ENCODE data around the gene FAR1.
"Not testable (repeated sequence)": the region's sequence is repeated elsewhere in the genome, so short reads cannot be mapped to it uniquely, and the experiment has no call there.

FAR1 gene

DNA sequence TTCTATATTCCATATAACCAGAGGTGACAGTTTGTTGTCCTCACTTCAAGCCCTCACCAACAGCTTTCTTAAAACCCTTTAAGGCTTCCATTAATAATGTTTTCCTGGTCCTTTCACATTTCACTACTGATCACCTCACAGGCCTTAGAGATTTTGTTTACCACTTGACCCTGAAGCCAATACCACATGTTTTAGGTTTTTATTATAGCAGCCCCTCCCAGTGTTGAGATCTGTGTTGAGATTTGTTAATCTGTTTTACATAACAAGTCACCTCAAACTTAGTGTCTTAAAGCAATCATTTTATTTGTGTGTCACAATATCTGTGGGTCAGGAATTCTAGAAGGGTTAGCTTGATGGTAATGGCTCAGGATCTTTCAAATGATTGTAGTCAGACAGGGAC, 49.9 kb downstream of the FAR1 start:
- no peak for DNase-seq

DNA sequence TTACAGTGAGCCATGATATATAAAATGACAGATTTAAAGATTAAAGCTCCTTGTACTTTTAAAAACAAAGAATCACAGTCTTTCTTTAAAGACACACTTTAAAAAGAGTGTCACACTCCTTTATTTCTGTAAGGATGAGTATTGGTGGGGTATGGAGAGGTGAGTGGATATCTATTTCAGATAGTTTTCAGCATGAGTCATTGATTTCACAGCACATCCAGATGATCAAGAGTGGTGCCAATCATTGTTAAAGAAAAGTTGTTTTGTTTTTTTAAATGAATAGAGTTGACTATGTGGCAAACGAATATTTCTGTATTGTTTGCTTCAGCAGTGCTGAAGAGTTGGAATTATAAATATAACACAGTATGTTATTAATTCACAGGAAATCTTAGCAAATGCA, 52.5 kb downstream of the FAR1 start:
- no peak for DNase-seq

- no peak for DNase-seq
These were observed 53.3 kb downstream of the FAR1 start for GRCh38 chr11:13721760-13722159.

DNA sequence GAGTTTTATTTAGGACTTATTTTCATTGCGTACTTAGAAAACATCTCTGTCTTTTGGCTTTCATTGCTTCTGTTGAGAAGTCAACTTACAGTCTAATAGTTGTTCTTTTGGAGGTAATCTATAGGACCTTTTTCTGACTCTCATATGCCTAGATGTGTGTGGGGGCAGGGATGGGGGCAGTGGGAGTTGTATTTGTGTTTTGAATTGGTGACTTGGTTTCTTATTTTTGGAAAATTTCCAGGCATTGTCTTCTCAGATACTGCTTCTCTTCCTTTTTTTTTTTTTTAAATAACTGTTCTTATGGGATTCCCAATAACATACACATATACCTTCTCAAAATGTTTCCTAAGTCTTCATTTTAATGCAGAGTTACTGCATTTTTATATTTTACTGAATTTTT, 58.0 kb downstream of the FAR1 start:
- DNase-seq, result no peak

DNA sequence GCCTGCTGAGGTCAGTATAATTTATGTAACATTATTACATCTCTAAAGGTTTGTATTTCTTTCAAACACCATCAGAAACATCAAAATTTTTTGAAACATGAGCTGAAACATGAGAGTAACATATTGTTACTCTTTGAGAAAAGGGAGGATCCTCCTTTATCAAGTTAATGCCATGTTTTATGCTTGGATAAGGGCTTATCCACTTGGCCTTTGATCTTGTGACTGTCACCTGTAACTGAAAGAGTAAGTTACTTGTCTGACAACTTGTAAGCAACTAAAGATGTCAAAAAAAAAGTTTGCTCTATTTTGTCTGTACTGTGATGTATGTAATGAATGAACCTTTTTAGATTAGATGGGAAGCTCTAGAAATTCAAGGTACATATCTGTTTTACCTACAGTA, 59.6 kb downstream of the FAR1 start:
- no peak for DNase-seq

- no peak for DNase-seq
These were observed 66.1 kb downstream of the FAR1 start for GRCh38 chr11:13734530-13734929.

GRCh38 chr11:13745165-13745564, 76.7 kb downstream of the FAR1 start:
- DNase-seq, result no peak

- DNase-seq, result not testable (repeated sequence)
These were observed 84.8 kb downstream of the FAR1 start for GRCh38 chr11:13753316-13753715.

GRCh38 chr11:13759050-13759449, 90.6 kb downstream of the FAR1 start:
- no peak for DNase-seq

GRCh38 chr11:13760115-13760514, 91.6 kb downstream of the FAR1 start:
- no peak for DNase-seq

DNA sequence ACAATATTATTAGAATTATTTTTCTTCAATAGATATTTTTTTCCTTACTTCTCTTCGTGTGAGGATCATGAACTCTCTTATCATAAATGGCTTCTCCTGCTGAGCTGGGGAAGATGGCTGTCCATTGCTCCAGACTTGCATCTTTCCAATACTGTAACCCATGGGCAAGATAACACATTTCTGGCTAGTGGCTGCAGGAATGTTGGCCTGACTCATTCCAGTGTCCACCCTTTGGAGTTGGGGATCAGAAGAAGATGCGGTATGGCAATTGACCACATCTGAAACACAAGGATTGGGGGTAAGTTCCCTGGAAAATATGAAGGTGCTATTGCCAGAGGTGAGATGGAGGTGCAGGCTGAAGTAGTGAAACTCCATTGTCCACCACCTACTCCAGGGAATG, 92.8 kb downstream of the FAR1 start:
- no peak for DNase-seq

DNA sequence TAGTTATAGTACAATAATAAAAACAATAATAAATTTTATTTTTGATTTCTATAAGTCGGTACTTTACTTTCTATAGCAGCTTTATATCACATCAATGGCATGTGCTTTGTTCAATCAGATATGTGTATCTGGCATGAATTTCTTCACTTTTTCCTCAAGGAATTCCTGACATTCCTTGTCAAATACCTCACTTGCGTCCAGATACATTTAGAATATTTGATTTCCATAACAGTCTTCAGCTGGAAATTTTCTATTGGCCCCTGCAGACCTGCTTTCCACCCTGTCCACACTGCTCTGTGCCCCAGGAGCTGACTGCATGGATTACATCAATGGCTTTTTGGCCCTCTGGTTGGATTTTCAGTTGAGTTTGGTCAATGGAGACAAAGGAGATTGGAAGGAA, 93.2 kb downstream of the FAR1 start:
- no peak for DNase-seq

- DNase-seq, result no peak
These were observed 94.2 kb downstream of the FAR1 start for GRCh38 chr11:13762718-13763117.

DNA sequence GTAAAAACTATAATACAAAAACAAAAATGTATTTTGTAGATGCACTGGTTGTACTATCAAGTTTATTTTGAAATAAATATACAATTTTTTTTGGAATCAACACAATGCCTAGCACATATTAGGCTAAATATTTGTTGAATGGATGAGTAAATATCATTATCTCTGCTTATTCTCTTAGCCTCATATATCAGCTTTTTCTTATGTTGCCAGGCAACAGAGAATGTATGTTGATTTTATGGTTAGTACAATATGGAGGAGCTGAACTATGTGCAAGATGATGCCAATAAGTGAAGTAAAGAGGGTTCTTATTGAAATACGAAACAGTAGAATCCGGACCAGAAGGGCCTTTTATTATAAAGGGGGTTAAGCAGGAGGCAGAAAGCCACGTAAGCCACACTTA, 94.9 kb downstream of the FAR1 start:
- DNase-seq, result no peak

DNA sequence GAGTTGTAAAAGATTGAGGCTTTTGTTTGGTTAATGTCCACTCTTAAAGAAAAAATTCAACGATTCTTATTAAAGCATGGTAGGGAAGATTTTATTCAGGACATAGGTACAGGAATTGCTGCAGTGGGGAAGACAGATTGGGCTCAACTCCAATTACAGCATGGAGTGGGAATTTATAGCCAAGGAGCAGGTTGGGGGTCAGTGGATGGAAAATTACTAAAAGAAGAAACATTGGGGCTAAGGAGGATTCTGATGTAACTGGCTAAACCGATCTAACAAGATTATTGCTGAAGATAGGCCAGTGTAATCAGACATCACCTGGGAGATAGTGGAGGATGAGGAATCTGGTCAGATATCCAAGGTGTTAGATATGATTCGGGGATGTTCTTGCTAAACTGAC, 97.4 kb downstream of the FAR1 start:
- no peak for DNase-seq

GRCh38 chr11:13767471-13767870, 99.0 kb downstream of the FAR1 start:
- no peak for DNase-seq

GRCh38 chr11:13769188-13769587, 100.7 kb downstream of the FAR1 start:
- DNase-seq, result no peak

- DNase-seq, result no peak
These were observed 102.7 kb downstream of the FAR1 start for GRCh38 chr11:13771151-13771550.

DNA sequence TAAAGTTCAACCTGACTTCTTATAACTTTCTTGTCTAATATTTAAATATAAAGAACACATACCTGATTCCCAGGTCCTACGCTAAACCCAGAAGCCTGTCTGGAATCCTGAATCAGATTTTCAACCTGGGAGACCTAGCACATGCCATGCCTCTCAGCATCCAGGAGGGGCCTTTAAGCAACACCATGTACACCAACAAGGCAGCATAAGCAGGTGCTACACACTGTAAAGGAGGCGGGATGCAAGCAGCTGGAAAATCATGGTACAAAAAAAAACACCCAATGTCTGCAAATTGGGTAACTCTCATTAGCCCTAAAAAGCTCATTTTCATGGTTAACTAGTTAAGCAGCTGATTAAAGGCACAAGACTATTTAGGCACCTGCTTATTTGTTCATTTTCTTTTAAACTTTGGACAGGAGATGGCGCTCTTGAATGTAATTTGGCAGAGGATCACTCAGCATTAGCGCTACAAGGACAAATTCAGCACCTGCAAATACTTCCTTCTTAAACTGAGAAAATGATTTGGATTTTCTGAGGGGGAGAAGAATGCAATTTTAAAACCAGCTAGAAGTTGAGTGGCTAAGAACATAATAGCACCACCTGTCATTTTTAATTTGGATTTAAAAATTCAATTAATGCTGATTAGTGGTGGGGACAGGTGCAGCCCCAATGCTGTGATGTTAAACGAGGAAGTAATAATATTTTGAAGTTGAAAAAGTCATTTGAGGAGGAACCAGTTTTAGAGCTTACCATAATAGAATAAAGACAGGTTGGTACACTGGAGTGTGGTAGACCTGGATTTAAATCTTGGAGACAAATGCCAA, 104.0 kb downstream of the FAR1 start:
- DNase-seq, result peak; percentile 88

DNA sequence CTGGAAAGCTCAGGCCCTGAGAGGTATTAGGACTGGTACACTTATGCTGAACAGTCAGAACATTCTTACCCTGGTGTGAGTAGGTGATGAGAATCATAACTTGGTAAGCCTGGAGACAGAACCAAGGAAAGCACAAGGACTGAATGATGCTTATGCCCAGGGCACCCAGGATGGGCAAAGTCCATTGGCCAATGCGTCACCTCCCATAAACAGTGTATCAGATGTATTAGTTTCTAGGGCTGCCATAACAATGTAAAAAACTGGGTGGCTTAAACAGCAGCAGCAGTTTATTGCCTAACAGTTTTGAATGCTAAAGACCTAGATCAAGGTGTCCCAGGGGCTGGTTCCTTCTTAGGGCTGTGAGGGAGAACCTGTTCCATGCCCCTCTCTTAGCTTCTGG, 107.0 kb downstream of the FAR1 start:
- no peak for DNase-seq

- no peak for DNase-seq
These were observed 107.8 kb downstream of the FAR1 start for GRCh38 chr11:13776134-13776815.

DNA sequence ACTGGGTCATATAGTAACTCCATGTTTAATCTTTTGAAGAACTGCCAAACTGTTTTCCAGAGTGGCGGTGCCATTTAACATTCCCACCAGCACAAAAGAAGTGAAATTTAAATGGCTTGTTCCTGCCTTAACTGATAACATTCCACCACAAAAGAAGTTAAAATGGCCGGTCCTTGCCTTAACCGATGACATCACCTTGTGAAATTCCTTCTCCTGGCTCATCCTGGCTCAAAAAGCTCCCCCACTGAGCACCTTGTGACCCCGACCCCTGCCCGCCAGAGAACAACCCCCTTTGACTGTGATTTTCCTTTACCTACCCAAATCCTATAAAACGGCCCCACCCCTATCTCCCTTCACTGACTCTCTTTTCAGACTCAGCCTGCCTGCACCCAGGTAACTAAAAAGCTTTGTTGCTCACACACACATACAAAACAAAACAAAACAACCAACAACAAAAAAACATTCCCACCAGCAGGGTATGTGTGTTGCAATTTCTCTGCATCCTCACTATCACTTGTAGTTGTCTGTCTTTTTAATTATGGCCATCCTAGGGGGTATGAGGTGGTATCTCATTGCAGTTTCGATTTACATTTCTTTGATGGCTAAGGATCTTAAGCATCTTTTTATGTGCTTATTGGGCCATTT, 109.0 kb downstream of the FAR1 start:
- DNase-seq, result no peak

GRCh38 chr11:13778345-13778744, 109.9 kb downstream of the FAR1 start:
- DNase-seq, result no peak

- DNase-seq, result peak; percentile 44
These were observed 112.7 kb downstream of the FAR1 start for GRCh38 chr11:13781153-13781552.

All from NCI-H1105 (cell line).